HuH-7.5 (cell line): ENCODE data around the gene ANXA5.
"Not testable (repeated sequence)": the region's sequence is repeated elsewhere in the genome, so short reads cannot be mapped to it uniquely, and the experiment has no call there.

Experiments used
- DNase-seq: peaks from one replicate; pipeline ENCODE4 v3.0.0; 2011; ENCODE audit warnings: low spot score

The ANXA5 gene

GRCh38 chr4:121679267-121679666 lies 17.5 kb downstream of the ANXA5 start:
- DNase-seq, result no peak

DNA sequence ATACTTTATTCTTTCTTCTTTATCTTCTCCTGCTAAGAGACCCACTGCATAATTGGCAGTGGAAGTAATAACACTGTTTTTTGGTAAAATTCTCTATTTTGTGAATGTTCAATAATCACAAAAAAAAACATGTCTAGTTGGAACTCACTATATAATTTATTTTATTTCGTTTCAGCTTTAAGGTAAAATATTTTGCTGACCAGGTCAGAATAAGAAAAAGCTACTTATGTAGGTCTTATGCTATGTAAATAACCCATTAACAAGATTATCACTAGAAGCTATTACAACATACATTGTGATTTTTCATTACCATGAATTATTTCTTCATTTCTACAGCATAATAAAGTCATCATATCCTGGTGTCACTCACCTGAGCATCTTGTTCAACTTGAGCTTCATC lies 19.3 kb downstream of the ANXA5 start:
- DNase-seq, result no peak

GRCh38 chr4:121676345-121677075 lies 20.3 kb downstream of the ANXA5 start:
- DNase-seq, result no peak

- DNase-seq, result no peak
Observed at GRCh38 chr4:121675715-121676114, 21.1 kb downstream of the ANXA5 start.

DNA sequence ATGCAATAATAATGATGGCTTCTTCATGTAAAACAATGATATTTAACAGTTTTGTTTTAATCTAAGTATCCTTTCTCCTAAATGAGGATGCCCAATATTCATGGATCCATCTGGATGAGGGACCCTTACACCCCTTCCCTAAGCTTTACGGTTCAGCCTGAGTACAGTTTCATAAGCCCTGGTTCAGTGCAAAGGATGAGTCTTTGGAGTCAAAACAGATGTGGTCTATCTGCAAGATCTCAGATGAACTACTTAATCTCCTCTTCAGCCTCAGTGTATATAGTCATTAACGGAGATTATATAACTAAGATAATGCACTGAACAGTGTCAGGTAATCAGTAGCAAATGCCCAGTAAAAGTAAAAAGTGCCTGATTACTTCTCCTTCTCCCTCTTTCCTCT lies 22.1 kb downstream of the ANXA5 start:
- no peak for DNase-seq

GRCh38 chr4:121674191-121674590 lies 22.6 kb downstream of the ANXA5 start:
- no peak for DNase-seq

DNA sequence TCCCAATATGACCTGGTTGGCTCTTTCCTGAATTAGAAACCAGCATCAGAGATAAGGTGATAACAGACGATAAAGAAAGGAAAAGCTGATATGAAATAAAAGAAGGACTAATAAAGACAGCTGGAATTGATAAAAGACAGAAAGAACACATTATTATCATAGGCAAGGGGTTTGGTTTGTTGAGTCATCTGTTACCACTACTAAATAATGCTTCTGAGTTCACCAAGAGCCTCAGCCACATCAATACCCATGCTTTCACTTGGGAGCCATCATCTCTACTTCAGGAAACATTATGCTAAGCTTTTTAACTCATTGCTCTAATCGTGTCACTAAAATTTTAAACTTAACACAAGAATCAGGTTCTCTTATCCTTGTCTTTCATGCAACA lies 27.6 kb downstream of the ANXA5 start:
- DNase-seq, result no peak

DNA sequence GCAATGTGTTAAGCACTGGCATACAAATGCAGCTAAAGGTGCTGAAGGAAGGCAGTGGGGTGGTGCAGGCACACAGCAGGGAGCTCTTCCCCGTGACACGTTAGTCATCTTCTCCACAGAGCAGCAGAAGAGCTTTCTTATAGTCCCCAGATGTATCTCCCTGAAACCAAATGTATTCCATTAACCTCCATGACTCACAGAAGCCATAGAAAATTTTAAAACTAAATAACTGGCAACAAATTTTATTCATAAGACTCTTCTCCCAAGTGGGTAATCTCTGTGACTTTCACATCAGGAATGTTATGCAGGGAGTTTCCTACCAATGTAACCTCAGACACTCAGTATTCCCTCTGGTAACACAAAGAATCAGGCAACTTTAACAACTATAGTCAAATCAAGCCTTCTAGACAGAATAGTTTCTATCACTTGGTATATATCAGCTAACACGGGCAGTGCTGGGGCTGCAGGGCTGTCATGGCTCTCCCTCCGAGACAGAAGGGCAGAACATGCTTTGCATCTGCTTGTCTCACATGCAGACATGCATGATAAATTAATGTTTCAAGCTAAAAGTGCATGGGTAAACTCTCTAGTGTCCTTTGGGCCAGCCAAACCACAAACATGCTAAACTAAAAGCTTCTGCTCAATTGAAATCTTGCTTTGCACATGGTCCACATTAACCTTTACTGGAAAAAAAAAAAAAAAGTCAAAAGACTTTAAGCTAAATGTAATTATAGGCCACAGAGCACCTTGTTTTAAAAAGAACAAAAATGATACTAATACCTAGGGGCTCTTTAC lies 28.2 kb downstream of the ANXA5 start:
- no peak for DNase-seq

GRCh38 chr4:121666091-121666679 lies 30.6 kb downstream of the ANXA5 start:
- DNase-seq, result no peak

GRCh38 chr4:121665371-121665770 lies 31.4 kb downstream of the ANXA5 start:
- no peak for DNase-seq

DNA sequence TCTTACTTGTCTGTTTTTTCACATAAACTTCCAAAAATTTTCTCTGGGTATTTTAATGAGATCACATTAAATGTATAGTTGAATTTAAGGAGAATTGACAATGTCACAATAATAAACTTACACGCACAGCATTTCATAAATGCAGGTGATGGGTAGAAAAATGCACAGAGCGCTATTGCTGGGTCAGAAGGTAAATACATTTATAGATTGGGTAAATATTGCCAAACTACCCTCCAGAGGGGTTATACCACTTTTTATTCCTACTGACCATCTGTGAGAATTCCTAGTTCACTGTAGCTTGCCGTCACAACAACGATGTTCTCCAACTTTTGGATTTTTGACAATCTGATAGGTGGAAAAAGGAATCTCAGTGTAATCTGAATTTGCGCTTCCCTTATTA lies 34.6 kb downstream of the ANXA5 start:
- DNase-seq, result no peak

DNA sequence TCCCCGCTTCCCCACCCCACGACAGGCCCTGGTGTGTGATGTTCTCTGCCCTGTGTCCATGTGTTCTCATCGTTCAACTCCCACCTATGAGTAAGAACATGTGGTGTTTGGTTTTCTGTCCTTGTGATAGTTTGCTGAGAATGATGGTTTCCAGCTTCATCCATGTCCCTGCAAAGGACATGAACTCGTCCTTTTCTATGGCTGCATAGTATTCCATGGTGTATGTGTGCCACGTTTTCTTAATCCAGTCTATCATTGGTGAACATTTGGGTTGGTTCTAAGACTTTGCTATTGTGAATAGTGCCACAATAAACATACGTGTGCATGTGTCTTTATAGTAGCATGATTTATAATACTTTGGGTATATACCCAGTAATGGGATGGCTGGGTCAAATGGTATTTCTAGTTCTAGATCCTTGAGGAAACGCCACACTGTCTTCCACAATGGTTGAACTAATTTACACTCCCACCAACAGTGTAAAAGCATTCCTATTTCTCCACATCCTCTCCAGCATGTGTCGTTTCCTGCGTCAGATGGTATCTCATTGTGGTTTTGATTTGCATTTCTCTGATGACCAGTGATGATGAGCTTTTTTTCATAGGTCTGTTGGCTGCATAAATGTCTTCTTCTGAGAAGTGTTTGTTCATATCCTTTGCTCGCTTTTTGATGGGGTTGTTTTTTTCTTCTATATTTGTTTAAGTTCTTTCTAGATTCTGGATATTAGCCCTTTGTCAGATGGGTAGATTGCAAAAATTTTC lies 36.4 kb downstream of the ANXA5 start:
- not testable (repeated sequence) for DNase-seq

DNA sequence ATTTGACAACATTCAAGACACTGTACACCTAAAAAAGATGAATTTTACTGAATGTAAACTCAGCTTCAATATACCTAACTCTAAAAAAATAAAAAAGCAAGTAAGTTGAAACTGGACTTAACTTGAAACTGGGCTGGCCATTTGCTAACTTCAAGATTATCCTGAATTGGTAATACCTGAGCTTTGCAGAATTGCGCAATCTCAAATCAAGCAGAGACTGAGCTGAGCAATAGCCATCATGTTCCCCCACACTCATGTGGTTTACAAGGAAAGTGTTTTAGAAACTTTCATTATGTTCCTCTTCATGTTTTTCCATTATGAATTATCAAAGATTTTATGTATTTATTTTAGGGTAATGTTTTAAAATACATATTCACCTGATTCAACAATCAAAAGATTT lies 38.7 kb downstream of the ANXA5 start:
- DNase-seq, result no peak

DNA sequence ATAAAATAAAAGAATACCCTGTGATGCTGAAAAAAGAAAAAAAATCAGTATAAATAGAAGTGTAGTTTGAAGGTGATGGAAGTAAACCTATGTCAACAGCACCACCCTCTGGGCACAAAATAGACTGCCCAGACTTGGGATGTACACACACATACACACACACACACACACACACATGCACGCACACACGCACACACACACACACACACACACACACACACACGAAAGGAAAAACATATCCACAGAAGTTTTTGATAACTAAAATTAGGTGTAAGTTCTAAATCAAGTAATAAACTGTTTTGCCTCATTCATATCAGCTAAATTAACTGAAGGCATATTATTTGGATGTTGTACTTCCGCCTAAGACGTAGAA lies 40.5 kb downstream of the ANXA5 start:
- no peak for DNase-seq

DNA sequence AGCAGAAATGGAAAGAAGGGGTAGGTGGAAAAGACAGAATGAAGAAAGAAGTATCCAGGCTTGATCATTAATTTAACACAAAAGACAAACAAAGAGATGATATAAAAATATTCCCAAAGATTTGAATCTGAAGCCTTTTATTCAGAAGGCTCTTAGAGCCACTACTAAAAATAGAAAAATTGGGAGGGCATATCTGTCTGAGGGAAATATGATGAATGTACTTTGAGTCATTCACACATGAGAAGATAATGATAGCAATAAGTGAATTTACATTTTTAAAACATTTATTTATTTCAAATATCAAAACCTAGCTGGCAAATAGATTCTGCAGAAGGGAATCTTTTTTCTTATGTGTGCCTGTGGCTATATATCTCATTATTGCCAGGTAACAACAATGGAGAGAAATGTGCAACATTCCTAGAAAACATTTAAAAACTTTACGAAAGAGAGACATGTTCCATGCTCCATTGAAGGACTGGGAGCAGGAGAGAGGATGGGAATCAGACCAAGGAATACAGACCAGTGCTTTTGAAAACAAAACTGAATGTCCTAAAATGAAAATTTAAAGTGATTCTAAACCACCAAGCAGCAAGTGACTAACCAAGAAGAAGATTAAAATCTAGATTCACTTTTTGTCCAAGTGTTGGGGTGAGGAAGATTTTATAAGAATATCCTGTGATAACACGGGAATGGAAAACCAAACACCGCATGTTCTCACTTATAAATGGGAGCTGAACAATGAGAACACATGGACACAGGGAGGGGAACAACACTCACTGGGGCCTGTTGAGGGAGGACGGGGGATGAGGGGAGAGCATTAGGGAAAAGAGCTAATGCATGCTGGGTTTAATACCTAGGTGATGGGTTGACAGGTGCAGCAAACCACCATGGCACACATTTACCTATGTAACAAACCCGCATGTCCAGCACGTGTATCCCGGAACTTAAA lies 41.2 kb downstream of the ANXA5 start:
- no peak for DNase-seq

- DNase-seq, result no peak
Observed at GRCh38 chr4:121654738-121655137, 42.0 kb downstream of the ANXA5 start.

GRCh38 chr4:121653986-121654385 lies 42.8 kb downstream of the ANXA5 start:
- DNase-seq, result no peak

GRCh38 chr4:121653214-121653613 lies 43.6 kb downstream of the ANXA5 start:
- no peak for DNase-seq

- DNase-seq, result no peak
Observed at GRCh38 chr4:121651597-121651996, 45.2 kb downstream of the ANXA5 start.

DNA sequence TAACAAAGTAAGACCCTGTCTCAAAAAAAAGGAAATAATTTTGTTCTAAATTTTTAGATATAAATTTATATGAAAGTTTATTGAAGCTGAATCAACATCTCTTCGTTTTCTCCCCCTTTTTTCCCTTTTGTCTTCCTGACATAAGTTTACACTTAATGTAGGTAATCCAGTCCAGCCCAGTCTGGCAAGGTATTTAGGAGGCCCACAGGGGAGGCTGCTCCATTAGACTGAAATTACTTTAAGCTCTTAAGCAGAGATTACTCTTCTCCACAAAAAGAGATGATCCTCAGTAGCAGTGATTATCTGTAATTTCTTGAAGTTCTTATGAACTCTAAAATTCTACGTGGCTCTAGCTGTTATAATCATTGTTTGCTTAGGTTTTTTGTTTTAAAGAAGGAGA lies 46.0 kb downstream of the ANXA5 start:
- no peak for DNase-seq

DNA sequence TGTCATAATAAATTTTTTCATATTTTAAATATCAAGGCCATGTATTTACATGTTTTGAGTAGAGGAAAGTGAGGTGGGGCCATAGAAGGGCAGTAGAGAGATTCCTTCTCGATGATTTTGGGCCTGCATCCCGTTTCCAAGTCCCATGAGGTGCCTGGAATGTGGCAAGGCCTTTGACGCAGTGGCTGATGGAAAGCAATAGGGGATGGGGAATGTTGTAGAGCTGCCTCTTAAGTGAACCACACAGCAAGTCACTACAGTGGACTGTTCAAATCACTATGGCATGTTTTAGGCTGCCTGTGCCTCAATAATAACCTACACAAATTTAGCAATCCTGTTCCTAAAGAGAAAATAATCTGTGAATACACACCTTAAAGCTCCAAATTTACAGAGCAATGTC lies 48.3 kb downstream of the ANXA5 start:
- no peak for DNase-seq
